Ascending aorta (tissue), 2 donors: ENCODE measurements around the gene GATAD2B. TPM values are rescaled to one million over a fixed set of nuclear protein-coding genes. Genes with fewer than 3 reads are reported as not detected.

Experiments used
- DNase-seq, 2 donors: peaks; one replicate each; pipeline ENCODE4 v3.0.0-alpha.2; 2019; ENCODE audit warnings: low spot score in 2 of 2
- H3K27ac ChIP-seq, 2 donors: fragments of 200-600 bp; sonication (generic); one replicate each; pipeline ENCODE4 v1.5.1; 2016 to 2017; ENCODE audit warnings: mild to moderate bottlenecking in 1 of 2
- H3K27me3 ChIP-seq: fragments of 200-600 bp; sonication (generic); one replicate; pipeline ENCODE4 v1.5.1; 2017
- H3K36me3 ChIP-seq, 2 donors: fragments of 200-600 bp; sonication (generic); one replicate each; pipeline ENCODE4 v1.5.1; 2016
- H3K4me1 ChIP-seq, 2 donors: fragments of 200-600 bp; sonication (generic); one replicate each; pipeline ENCODE4 v1.5.1; 2016 to 2017; ENCODE audit warnings: mild to moderate bottlenecking in 1 of 2
- H3K4me3 ChIP-seq, 2 donors: fragments of 200-600 bp; sonication (generic); one replicate each; pipeline ENCODE4 v1.5.1; 2016 to 2017; ENCODE audit warnings: mild to moderate bottlenecking in 1 of 2
- H3K9me3 ChIP-seq, 2 donors: fragments of 200-600 bp; sonication (generic); one replicate each; pipeline ENCODE4 v1.5.1; 2016
- intact Hi-C: fragments of 100-400 bp; cut with DNase I; formaldehyde crosslinking; loops from one replicate; pipeline ENCODE4 v1.15.1; 2023
- total RNA-seq: library from RNA; depleted of rRNA; stranded (reverse); fragments of >200 nt; gene quantifications from one replicate; pipeline ENCODE4 v1.1.0, GENCODE V29; 2016
- TF ChIP-seq, protein P1 (sequence below), 3 experiments: fragments of 200-600 bp in 2 of 3; fragments of 450-650 bp in 1 of 3; sonication (generic) in 2 of 3; IDR thresholded peaks; one replicate each; pipeline ENCODE4 v1.5.1; 2016 to 2019; ENCODE audit warnings: antibody characterized with exemption in 3 of 3, mild to moderate bottlenecking in 1 of 3, moderate library complexity in 1 of 3

GATAD2B gene
- total RNA-seq, 1 donor from 2014 or later: 9.5 TPM

DNA sequence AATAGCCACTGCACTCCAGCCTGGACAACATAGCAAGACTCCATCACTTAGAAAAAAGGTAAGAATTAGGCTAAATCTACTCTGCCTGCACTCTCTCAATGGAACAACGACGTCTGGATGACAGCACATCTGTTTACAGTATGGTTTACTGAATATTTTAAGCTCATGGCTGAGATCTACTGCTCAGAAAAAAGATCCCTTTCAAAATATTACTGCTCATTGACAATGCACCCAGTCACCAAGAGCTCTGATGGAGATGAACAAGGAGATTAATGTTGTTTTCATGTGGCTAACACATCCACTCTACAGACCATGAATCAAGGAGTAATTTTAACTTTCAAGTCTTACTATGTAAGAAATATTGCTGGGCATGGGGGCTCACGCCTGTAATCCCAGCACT lies 89.6 kb downstream of the GATAD2B start:
- intact Hi-C loops: no loop called here
- no peak for DNase-seq
- no peak overlapping the region for H3K27ac ChIP-seq
- no peak overlapping the region for H3K4me3 ChIP-seq
- peaks cover under 1 to 8% of the 10 kb centered on the region in 2 donors for H3K36me3 ChIP-seq
- H3K9me3 ChIP-seq: no peaks in the 10 kb centered on the region
- H3K27me3 ChIP-seq: no peaks in the 10 kb centered on the region
- no peaks in the 10 kb centered on the region for H3K4me1 ChIP-seq
- TF ChIP-seq, protein P1, sequence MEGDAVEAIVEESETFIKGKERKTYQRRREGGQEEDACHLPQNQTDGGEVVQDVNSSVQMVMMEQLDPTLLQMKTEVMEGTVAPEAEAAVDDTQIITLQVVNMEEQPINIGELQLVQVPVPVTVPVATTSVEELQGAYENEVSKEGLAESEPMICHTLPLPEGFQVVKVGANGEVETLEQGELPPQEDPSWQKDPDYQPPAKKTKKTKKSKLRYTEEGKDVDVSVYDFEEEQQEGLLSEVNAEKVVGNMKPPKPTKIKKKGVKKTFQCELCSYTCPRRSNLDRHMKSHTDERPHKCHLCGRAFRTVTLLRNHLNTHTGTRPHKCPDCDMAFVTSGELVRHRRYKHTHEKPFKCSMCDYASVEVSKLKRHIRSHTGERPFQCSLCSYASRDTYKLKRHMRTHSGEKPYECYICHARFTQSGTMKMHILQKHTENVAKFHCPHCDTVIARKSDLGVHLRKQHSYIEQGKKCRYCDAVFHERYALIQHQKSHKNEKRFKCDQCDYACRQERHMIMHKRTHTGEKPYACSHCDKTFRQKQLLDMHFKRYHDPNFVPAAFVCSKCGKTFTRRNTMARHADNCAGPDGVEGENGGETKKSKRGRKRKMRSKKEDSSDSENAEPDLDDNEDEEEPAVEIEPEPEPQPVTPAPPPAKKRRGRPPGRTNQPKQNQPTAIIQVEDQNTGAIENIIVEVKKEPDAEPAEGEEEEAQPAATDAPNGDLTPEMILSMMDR (IDR thresholded peaks at IDR 0.05): no peak

DNA sequence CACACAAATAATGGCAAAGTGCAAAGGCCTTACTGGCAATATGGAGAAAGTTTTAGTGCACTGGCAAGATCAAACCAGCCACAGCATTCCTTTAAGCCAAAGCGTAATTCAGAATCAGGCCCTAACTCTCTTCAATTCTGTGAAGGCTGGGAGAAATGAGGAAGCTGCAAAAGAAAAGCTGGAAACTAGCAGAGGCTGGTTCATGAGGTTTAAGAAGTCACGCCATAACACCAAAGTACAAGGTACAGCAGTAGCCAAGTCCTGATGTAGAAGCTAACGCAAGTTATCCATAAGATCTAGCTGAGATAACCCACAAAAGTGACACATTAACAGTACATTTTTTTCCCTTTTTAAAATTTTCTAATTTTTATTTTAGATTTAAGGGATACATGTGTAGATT lies 90.5 kb downstream of the GATAD2B start:
- no peaks in the 10 kb centered on the region for H3K4me1 ChIP-seq
- no peak overlapping the region for H3K4me3 ChIP-seq
- intact Hi-C loops: no loop called here
- no peaks in the 10 kb centered on the region for H3K9me3 ChIP-seq
- H3K27me3 ChIP-seq: no peaks in the 10 kb centered on the region
- peaks cover 7 to 17% of the 10 kb centered on the region in 2 donors for H3K36me3 ChIP-seq
- H3K27ac ChIP-seq: no peak overlapping the region
- DNase-seq: no peak
- TF ChIP-seq, protein P1 (IDR thresholded peaks at IDR 0.05): no peak

DNA sequence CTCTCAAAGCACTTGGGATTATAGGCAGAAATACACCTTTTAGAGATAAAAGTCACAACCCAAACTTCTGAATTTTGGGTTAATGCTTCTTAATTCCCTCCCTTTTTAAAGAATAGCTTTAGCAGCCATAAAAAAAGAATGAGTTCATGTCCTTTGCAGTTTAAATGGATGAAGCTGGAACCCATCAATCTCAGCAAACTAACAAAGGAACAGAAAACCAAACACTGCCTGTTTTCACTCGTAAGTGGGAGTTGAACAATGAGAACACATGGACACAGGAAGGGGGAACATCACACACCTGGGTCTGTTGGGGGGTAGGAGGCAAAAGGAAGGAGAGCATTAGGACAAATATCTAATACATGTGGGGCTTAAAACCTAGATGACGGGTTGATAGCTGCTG lies 91.7 kb downstream of the GATAD2B start:
- no peak overlapping the region for H3K27ac ChIP-seq
- no peak overlapping the region for H3K4me3 ChIP-seq
- H3K4me1 ChIP-seq: no peaks in the 10 kb centered on the region
- H3K27me3 ChIP-seq: no peaks in the 10 kb centered on the region
- H3K36me3 ChIP-seq: peaks cover 7 to 29% of the 10 kb centered on the region in 2 donors
- no peak for DNase-seq
- TF ChIP-seq, protein P1 (IDR thresholded peaks at IDR 0.05): no peak
- no peaks in the 10 kb centered on the region for H3K9me3 ChIP-seq
- intact Hi-C loops: no loop called here

DNA sequence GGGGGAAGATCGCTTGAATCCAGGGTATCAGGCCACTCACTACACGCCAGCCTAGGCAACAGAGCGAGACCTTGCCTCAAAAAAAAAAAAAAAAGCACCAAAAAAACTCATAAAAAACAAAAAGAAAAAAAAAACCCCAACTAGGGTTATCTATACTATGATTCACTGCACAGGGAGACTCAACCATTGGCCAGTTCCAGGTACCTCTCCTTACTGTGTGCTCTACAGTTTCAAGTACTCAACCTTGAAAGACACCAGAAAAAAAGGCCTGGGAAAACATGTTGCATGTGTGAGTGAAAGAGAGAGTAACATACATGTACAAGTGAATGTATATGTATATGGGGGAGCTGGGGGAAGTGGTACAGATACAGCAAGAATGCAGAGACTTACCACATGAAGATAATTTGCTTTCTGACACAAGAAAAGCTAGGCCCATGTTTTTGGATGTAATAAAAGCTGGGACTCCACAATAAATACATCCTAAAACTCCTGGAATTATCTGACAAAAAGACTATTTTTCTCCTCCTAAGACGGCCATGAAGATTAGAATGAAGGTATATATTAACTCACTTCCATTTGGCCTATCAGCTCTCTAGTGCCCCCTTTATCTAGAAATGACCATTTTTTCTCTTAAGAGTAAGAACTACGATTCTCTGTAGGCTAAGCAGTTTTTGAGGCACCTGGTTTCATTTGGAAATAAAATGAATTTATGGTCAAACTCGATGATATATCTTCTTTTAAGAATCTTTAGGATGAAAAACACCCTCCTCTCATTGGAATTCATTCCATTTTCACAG lies 95.4 kb downstream of the GATAD2B start:
- Histone ChIP-seq H3K4me1 (no peaks in the 10 kb centered on the region), H3K27me3 (no peaks in the 10 kb centered on the region), H3K36me3 (peaks cover 7 to 25% of the 10 kb centered on the region in 2 donors), H3K27ac (no peak overlapping the region), H3K4me3 (no peak overlapping the region), H3K9me3 (no peaks in the 10 kb centered on the region)
- DNase-seq: no peak
- intact Hi-C loops: no loop called here
- TF ChIP-seq, protein P1 (IDR thresholded peaks at IDR 0.05): no peak

DNA sequence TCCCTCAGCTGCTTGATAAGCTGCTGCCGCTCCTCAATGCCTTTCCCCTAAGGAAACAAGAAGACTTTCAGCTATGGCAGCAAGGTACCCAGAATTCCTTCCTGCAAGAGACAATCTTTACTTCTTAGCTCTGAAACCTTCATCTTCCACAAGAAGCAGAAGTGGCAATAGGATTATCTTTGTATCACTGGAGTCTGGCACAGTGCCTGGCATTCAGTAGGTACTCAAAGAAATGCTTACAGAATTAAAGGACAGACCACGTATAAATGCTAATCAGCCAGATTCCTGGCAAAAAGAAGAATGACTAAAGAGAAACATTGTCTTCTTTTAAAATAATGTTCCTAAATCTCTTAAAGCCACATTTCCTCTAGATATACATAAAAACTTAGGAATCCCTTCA lies 103.9 kb downstream of the GATAD2B start:
- no peaks in the 10 kb centered on the region for H3K4me1 ChIP-seq
- TF ChIP-seq, protein P1 (IDR thresholded peaks at IDR 0.05): no peak
- H3K27me3 ChIP-seq: no peaks in the 10 kb centered on the region
- no peak overlapping the region for H3K4me3 ChIP-seq
- no peak overlapping the region for H3K27ac ChIP-seq
- peaks cover 33 to 50% of the 10 kb centered on the region in 2 donors for H3K36me3 ChIP-seq
- H3K9me3 ChIP-seq: no peaks in the 10 kb centered on the region
- no peak for DNase-seq
- intact Hi-C loops: no loop called here
